HG03354 (cell line): ENCODE data around the gene PDE11A.
"Not testable (repeated sequence)": the region's sequence is repeated elsewhere in the genome, so short reads cannot be mapped to it uniquely, and the experiment has no call there.

Source experiments
- ATAC-seq: cut with Tn5 transposase; IDR thresholded peaks from one replicate; pipeline ENCODE4 v1.9.1; 2021; ENCODE audit warnings: mild to moderate bottlenecking; ENCODE audit not compliant: unreplicated experiment, poor library complexity, severe bottlenecking

The PDE11A gene

DNA sequence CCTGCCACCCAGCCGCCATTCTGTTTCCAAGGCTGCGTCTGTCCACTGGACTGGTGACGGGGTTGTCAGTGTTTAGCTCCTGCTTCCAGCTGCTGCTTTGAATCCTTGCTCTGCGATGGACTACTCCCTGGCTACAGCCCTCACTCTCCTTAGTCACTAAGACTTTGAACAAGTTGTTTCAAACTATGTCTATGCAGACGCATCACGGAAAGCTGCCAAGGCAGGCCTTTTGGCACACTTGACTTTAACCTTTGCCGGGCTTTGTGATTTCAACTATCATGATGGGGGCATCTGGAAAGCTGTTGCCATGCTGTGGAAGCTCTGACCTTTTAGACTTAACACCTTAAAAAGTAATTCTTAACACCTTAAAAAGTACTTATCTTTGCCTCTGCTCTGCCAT is 54.4 kb downstream of the PDE11A start:
- no peak for ATAC-seq

- no peak for ATAC-seq
These were observed 56.0 kb downstream of the PDE11A start for GRCh38 chr2:178016612-178017011.

DNA sequence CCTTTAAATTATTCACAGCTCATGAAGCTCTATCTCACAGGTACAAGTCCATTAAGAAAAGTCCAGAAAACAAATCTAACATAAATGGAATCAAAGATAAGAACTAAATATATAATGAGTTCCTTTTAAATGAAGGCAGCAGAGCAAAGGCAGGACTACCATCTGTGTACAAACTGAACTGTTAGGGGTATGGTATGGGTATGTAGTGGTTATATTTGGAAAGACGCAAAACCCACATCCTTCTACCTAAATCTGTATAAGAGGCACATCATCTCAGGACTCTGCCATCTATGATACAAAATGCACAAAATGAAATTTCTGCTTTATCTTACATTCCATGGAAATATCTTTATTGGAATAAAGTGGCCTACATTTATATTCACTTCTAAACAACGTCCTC is 59.9 kb downstream of the PDE11A start:
- no peak for ATAC-seq

GRCh38 chr2:178009813-178010212 is 62.8 kb downstream of the PDE11A start:
- no peak for ATAC-seq

GRCh38 chr2:178008636-178009289 is 63.8 kb downstream of the PDE11A start:
- ATAC-seq = no peak

DNA sequence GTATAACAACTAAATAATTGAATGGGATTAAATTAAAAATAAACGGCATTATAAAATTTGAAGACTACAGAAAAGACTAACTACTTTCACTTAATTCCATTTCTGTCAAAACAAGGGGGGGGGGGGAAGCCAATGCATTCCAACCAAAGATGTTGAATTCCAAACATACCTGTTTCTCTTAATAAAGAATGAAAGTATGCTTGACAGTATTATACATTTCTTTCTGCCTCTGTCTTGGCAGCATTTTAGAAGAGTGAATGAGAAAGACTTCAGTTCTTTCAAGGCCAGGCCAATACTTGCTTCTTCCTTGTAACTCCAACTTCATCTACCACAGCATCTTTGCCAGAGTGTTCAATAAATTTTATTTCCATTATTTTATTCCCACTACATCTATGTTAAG is 65.9 kb downstream of the PDE11A start:
- no peak for ATAC-seq

GRCh38 chr2:178005756-178006155 is 66.8 kb downstream of the PDE11A start:
- no peak for ATAC-seq

DNA sequence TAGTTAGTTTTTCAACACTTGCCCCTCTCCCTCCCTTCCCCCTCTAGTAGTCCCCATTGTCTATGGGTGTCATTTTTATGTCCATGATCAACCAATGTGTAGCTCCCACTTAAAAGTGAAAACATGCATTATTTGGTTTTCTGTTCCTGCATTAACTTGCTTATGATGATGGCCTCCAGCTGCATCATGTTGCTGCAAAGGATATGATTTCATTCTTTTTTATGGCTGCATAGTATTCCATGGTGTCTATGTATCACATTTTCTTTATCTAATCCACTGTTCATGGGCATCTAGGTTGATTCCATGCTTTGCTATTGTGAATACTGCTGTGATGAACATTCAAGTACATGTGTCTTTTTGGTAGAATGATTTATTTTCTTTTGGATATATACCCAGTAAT is 70.5 kb downstream of the PDE11A start:
- no peak for ATAC-seq

GRCh38 chr2:177998996-177999395 is 73.6 kb downstream of the PDE11A start:
- no peak for ATAC-seq

DNA sequence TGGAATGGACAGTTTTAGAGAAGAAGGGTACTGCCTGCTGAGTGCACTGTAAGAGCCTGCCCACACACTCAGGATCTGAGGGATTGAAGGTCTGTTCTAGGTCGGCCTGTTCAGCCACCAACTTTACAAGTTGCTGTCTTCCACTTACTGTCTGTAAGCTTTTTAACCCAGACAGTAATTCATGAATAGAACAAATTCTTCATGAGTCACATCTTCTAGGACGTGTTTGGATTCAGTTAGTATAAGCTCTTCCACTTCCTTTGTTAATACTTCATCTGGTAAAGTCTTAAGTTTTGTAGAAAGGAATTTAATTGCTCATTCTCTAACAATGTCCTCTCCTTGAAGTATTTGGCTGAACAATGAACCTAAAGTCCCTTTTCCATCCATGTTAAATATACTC is 74.6 kb downstream of the PDE11A start:
- no peak for ATAC-seq

DNA sequence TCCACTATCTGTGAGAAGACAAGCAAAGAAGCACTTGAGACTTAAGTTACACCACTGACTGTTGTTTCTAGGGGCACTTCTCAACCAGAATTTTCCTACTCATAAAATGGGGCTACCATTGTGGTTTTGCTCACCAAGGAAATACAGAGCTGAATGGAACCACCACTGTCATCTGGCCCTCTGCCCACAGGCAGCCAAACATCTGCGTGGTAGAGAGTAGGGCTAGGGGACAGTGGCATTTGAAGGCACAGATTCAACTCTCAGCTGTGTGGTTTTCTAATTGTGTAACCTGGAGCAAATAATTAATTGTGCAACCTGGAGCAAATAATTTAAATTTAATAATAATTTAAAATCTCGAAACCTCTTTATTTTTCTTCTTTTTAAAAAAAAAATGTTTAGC is 79.6 kb downstream of the PDE11A start:
- ATAC-seq = no peak

DNA sequence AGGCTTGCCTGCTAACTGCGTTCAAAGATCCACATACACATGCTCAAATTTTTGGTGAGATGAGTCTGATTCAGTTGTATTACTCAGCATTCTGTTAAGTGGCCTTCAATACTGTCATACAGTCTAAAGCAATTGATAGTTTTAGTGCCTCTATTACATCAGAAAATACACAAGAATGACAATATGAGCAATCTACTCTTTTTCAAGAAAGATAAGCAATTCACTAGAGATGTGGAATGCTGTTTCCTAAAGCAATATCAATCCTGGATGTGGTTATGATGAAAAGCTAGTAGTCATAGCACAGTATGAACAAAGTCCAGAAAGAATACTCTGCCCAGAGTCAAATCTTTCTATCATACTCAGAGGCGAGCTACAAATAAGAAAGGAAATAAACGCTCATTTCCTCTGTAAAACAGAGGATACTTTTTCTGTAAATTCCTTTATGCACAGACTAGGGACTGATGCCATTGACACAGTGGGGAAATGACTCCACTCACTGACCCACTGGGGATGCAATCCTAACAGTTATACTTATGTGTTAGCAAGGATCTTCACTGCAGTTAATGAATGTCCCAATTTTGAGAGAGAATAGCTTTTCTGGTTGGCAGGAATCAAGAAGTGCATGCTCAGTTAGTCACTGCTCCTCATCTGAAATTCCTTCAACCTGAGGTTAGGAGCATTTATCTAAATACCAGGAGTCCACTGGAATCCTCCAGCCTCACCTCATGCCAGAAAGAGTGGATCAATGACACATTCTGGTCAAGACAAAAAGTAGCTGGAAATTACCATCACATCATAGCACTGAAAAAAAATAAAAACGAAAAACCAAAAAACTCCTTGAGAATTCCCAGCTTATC is 83.3 kb downstream of the PDE11A start:
- ATAC-seq = no peak

DNA sequence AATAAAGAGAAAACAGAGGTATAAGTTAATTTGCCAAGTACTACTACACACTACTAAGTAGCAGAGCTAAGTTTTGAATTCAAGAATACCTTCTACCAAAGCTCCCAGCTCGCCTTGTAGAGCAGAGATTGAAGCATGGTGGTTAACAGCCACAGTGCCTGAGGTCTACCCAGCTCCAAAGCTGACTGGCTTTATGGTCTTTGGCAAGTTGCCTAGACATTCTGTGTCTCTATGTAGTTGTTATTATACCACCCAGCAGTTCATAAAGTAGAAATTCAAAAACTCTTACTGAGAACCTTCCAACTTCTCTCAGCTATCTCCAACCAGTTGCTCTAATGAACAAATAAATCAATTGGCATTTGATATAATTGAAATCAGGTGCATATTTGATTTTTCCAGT is 87.8 kb downstream of the PDE11A start:
- ATAC-seq = no peak

- ATAC-seq = peak; percentile 93
These were observed 89.3 kb downstream of the PDE11A start for GRCh38 chr2:177983183-177983788.

DNA sequence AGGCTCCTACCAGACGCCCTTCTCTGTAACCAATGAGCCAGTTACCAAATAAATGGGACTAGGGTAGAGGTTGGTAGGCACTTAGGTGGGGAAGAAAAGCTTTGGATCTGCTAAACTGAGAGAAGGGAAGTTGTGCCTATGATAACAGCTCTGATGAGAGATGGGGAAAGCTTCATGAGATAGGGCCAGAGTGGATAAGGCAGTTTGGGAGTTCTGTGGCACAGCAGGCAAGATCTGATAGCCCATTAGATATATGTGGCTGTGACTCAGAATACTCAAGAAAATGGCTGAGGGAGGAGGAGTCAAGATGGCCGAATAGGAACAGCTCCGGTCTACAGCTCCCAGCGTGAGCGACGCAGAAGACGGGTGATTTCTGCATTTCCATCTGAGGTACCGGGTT is 99.8 kb downstream of the PDE11A start:
- no peak for ATAC-seq

DNA sequence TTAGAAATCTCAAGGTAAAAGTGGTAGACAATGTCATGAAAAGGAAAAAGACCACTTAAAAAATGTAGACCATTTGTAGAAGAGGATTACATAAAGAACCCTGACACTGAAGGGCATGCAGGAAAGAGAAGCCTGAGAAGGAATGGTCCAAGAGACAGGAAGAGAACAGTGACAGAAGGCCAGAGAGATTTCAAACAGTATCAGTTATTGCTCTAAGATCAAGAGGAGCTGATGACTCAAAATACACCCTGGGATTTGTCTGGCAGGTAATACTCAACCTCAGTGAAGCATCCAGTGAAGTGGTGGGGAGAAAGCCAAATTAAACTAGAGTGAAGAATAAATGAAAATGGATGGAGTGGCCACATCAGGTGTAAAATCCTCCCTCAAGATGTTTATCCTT is 100.5 kb downstream of the PDE11A start:
- no peak for ATAC-seq

DNA sequence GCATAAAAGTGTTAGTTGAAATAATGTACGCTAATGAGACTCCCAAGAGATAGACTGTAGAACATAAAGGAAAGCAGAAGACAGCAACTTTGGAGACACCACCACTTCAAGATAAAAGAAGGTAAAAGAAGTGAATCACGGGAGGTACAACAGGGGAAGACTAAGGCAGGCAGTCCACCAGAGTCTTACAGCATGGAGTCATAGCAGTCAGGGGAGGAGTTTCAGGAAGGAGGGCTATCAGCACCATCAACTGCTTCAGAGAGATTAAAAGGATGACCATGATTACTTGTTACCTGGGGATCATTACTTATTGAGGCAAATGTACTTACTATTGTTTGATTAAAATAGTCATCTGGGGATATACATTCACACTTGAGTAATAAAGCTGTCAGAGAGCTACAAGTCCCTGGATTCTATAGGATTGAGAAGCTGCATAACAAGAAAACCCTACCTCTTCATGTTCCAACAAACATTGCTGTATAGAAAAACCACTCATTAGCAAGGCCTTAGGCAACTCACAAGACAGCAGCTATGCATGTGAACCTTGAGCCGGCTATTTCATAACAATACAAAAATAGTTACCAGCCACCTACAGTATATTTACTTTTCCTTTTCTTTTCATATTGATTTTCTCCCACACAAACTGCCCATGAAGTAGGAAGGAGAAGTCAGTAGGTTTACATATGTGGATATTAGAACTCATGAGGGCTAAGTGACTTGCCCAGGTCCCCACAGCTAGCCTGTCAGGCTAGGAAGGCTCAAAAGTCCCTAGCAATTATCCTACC is 101.7 kb downstream of the PDE11A start:
- no peak for ATAC-seq

DNA sequence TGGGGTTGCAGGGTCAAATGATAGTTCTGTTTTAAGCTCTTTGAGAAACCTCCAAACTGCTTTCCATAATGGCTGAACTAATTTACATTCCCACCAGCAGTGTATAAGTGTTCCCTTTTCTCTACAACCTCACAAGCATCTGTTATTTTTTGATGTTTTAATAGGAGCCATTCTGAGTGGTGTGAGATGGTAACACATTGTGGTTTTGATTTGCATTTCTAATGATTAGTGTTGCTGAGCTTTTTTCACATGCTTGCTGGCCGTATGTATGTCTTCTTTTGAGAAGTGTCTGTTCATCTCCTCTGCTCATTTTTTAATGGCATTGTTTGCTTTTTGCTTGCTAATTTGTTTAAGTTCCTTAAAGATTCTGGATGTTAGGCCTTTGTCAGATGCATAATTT is 107.7 kb downstream of the PDE11A start:
- ATAC-seq = no peak

DNA sequence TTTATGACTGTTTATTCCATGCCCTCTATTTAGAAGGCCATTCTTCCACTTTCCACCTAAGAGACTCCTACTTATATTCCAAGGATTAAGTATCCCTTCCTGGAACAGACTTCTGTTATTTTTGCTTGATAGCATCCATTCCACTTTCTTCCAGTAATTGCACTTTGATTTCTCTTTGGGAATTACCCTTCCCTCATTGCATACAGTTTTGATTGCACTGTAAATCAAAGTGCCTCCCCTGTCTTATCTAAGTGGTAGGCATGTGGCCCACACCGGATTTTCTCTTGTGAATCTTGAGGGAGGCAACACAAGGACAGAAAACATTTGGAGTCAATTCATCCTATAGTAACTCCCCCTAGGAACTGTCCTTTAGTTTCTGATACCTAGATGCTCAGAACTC is 120.4 kb downstream of the PDE11A start:
- no peak for ATAC-seq

DNA sequence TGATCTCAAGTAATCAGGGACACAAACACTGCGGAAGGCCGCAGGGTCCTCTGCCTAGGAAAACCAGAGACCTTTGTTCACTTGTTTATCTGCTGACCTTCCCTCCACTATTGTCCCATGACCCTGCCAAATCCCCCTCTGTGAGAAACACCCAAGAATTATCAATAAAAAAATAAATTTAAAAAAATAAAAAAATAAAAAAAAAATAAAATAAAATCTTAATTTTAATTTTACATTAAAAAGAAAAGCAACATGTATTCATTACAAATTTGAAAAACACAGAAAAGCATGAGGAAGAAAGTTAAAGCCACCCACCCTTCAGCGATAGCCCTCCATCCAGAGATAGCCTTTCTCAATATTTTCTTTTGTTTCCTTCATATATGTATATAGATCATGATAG is 125.0 kb downstream of the PDE11A start:
- ATAC-seq = not testable (repeated sequence)
